GM12865 (cell line): ENCODE measurements around the gene EEPD1.
"Not testable (repeated sequence)": the region's sequence is repeated elsewhere in the genome, so short reads cannot be mapped to it uniquely, and the experiment has no call there.

Experiments
- DNase-seq: peaks from one replicate; pipeline ENCODE4 v3.0.0; 2010; ENCODE audit warnings: low read depth
- H3K4me3 ChIP-seq: 2 replicates; pipeline ENCODE4 v1.5.1; 2011; ENCODE audit warnings: mild to moderate bottlenecking, low read depth, low read length, control low read depth
- TF ChIP-seq, protein P1 (sequence below): IDR thresholded peaks from 2 replicates; pipeline ENCODE4 v1.5.1; 2011; ENCODE audit warnings: low read length, control low read depth, low read depth, inconsistent platforms; ENCODE audit not compliant: insufficient read depth; ENCODE audit errors: missing control alignments

EEPD1 gene

DNA sequence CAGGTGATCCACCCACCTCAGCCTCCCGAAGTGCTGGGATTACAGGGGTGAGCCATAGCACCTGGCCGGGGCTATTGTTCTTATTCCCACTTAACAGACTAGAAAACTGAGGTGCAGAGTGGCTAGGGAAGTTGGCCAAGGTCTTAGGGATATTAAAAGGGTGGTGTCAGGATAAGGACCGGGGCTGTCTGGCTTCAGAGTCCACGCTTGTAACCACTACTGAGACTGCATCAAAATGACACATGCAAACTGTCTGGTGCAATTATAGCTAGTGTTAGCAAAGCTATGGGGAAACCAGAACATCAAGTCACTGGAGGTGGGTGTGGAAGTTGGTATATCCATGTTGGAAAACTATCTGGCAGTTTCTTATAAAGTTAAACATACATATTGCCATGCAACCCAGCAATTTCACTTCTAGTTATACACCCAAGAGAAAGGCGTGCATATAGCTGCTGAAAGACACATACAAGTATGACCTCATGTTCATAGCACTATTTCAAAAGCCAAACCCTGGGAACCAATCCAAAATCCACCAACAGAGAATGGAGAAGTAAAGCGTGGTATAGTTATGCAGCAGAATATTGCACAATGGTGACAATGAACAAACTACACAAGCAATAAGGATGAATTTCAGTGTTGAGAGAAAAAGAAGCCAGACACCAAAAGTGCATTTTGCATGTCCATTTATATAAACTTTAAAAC is 33.9 kb upstream of the EEPD1 start:
- DNase-seq = no peak

DNA sequence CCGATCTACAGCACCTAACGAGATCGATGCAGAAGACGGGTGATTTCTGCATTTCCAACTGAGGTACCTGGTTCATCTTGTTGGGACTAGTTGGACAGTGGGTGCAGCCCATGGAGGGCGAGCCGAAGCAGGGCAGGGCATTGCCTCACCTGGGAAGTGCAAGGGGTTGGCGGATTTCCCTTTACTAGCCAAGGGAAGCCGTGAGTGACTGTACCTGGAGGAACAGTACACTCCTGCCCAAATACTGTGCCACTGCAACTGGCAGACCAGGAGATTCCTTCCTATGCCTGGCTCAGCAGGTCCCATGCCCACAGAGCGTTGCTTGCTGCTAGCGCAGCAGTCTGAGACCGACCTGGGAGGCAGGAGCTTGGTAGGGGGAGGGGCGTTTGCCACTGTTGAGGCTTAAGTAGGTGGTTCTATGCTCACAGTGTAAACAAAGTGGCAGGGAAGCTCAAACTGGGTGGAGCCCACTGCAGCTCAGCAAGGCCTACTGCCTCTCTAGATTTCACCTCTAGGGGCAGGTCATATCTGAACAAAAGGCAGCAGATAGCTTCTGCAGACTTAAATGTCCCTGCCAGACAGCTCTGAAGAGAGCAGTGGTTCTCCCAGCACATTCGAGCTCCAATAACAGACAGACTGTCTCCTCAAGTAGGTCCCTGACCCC is 32.9 kb upstream of the EEPD1 start:
- not testable (repeated sequence) for H3K4me3 ChIP-seq, DNase-seq

More for the DNA sequence above, 33.9 kb upstream of the EEPD1 start:
- TF ChIP-seq, protein P1, sequence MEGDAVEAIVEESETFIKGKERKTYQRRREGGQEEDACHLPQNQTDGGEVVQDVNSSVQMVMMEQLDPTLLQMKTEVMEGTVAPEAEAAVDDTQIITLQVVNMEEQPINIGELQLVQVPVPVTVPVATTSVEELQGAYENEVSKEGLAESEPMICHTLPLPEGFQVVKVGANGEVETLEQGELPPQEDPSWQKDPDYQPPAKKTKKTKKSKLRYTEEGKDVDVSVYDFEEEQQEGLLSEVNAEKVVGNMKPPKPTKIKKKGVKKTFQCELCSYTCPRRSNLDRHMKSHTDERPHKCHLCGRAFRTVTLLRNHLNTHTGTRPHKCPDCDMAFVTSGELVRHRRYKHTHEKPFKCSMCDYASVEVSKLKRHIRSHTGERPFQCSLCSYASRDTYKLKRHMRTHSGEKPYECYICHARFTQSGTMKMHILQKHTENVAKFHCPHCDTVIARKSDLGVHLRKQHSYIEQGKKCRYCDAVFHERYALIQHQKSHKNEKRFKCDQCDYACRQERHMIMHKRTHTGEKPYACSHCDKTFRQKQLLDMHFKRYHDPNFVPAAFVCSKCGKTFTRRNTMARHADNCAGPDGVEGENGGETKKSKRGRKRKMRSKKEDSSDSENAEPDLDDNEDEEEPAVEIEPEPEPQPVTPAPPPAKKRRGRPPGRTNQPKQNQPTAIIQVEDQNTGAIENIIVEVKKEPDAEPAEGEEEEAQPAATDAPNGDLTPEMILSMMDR = no peak
- H3K4me3 ChIP-seq = no peak overlapping the region

DNA sequence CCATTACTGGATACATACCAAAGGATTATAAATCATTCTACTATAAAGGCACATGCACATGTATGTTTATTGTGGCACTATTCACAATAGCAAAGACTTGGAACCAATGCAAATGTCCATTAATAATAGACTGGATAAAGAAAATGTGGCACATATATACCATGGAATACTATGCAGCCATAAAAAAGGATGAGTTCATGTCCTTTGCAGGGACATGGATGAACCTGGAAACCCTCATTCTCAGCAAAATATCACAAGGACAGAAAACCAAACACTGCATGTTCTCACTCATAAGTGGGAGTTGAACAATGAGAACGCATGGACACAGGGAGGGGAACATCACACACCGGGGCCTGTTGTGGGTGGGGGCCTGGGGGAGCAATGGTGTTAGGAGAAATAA is 27.4 kb upstream of the EEPD1 start:
- not testable (repeated sequence) for DNase-seq, H3K4me3 ChIP-seq

DNA sequence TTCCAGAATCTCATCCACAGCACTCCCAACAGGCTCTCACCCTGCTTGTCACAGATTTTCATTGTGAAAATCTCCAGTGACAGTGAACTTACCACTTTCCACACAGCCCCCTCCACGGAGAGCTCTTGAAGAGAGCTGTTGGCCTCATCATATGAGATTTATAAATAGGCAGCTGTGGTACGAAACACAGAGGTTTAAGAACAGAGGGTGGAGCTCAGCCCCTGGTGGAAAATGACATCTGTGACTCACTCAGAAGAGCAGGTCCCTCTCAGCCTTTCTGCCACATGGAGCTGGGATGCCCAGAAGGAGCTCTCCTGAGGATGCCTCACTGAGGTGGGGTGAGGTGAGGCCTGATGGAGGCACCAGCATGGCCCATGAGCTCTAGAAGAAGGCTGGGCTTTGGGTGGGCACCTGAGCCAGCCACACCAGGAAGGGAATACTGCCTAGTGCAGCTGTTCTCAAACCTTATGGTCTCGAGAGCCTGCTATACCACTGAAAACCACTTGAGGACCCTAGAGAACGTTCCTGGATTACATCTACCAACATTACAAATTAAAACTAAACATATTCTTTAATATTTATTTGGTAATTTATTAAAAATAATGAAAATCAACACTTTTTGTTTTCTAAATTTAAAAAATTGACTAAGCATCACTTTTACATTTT is 25.8 kb upstream of the EEPD1 start:
- no peak for DNase-seq
- TF ChIP-seq, protein P1 = no peak
- H3K4me3 ChIP-seq = no peak overlapping the region

DNA sequence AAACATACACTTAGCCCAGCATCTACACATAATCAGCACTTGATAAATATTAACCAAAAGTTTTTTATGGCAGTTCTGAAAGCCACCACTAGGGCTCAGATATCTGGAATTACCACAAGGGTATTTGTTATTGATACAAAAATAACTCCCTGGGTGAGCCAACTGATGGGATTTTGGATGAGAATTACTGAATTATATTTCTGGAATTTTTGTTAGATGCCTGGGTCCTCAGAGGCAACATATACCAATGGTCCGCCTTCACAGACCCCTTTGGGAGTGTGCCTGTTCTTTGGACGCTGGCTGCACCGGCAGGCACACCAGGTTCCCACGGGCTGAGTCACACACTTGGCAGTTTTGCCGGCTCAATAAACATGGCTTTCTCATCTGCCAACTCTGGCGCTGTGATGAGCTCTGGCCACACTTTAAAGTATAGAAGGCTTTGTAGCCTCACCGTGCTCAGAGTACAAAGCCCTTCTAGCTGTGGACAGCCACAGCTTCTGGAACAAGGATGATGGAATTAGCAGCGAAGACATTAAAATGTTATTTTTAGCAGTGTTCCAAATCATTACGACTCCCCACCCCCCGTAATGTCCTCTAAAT is 24.5 kb upstream of the EEPD1 start:
- DNase-seq = no peak
- TF ChIP-seq, protein P1 = peak; percentile 35
- no peak overlapping the region for H3K4me3 ChIP-seq

DNA sequence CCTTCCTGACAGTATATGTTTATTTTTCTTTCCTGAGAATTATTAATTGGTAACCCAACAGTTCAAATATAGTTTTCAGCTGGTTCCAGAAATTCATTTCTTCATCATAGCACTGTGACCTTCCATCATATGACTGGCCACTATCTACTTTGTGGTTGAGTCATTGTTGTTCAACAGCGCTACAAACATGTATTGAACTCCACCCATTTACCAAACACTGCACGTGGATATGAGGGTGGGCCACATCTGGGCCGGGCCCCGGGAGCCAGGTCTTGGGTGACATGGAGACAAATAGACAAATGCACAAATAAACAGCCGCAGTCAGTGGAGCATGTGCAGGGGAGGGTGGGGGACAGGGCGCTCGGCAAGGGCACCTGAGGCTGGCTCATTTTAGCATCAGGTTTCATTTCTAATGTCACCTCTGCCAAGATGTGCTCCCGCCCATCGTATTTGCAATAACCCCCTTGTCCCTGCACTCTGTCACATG is 24.0 kb upstream of the EEPD1 start:
- H3K4me3 ChIP-seq = no peak overlapping the region
- no peak for DNase-seq
- TF ChIP-seq, protein P1 = no peak

DNA sequence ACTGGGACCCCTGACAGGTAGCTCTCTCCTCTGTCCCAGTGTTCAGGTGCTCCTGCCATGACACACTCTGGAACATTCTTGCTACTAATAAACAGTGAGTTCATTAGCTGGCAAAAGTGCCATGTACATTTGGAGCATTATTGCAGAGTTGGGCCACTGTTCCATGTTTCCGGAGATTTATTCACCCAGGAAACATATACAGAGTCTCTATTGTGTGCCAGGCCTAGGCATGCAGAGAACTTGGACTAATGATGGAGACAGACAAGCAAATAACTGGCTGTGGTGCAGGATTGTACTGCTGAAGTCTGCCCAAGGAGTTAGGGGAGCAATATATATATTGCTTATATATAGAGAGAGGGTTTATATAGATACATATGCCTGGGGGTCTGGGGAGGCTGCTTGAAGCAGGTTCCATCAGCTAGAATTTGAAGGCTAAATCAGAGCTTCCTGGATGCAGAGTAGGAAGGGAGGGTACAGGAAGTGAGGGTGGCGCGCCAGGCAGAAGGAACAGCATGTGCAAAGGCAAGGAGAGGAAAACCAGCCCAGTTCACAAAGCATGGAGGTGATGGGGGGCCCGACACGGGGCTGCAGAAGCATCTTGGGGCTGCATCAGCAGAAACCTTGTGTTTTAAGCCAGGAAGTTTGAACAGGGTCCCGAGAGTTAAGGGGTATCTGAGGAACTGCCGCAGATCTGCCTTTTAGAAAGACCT is 22.7 kb upstream of the EEPD1 start:
- no peak overlapping the region for H3K4me3 ChIP-seq
- no peak for DNase-seq
- TF ChIP-seq, protein P1 = no peak
